HT-29 (cell line): ENCODE measurements around the gene KLF17. TPM values are rescaled to one million over a fixed set of nuclear protein-coding genes. Genes with fewer than 3 reads are reported as not detected.

Source experiments
- DNase-seq: peaks from one replicate; pipeline ENCODE4 v3.0.0-alpha.2; 2015; ENCODE audit warnings: low spot score
- total RNA-seq: library from RNA; depleted of rRNA; stranded (reverse); fragments of >200 nt; shearing (Covaris generic); gene quantifications from 2 replicates; pipeline ENCODE4 v1.2.3, GENCODE V29; 2014; rRNA removed

Gene KLF17, protein sequence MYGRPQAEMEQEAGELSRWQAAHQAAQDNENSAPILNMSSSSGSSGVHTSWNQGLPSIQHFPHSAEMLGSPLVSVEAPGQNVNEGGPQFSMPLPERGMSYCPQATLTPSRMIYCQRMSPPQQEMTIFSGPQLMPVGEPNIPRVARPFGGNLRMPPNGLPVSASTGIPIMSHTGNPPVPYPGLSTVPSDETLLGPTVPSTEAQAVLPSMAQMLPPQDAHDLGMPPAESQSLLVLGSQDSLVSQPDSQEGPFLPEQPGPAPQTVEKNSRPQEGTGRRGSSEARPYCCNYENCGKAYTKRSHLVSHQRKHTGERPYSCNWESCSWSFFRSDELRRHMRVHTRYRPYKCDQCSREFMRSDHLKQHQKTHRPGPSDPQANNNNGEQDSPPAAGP
- total RNA-seq: not detected in 2 replicates

DNA sequence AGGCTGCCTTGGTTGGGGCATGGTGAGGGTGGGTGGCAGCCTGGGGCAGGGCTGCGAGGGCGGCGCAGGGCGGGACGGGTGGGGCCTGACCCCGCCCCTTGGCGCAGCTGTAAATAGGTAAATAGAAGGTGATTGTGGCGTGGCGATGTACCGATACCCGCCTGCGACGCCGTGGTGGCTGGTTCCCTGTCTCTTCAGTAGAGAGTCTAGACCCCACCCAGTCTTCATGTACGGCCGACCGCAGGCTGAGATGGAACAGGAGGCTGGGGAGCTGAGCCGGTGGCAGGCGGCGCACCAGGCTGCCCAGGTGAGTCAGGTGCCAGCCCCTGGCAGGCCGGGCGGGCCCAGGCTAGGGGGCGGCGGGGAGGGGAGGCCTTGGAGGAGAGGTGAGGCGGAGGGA lies at the start of gene KLF17:
KLF17 (plus strand) TSS at position 140 of the 400 bp plus-strand sequence; CDS start at position 227, 87 bp downstream.
- no peak for DNase-seq

DNA sequence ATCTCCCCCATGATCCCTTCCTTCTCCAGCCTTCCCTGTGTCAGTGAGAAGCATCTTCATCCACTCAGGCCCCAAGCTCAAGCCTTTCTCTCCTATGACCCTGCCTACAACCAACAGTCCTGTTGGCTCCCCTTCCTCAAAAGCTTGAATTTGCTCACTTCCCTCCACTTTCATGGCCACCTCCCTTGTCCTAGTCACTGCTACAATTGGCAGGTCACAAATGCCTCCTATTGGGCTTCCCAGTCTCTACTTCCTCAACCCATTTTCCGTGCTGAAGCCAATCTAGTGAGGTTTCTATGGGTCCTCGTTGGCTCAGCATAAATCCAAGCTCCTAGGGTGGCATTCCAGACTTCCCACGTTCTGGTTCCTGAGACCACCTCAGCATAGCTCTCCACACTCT lies 47.2 kb upstream of the KLF17 start:
- DNase-seq: no peak

DNA sequence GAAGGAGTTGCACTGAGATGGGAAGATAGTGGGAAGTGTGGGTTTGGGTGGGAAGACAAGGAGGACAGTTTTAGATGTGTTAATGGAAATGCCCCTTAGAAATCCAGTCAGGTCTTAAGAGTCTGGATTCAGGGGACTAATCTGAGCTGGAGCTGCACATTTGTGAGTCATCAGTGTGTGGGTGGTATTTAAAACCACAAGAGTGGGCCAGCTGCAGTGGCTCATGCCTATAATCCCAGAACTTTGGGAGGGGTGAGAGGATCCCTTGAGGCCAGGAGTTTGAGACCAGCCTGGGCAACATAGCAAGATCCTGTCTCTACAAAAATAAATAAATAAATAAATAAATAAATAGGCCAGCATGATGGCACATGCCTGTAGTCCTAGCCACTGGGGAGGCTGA lies 46.4 kb upstream of the KLF17 start:
- DNase-seq: no peak

DNA sequence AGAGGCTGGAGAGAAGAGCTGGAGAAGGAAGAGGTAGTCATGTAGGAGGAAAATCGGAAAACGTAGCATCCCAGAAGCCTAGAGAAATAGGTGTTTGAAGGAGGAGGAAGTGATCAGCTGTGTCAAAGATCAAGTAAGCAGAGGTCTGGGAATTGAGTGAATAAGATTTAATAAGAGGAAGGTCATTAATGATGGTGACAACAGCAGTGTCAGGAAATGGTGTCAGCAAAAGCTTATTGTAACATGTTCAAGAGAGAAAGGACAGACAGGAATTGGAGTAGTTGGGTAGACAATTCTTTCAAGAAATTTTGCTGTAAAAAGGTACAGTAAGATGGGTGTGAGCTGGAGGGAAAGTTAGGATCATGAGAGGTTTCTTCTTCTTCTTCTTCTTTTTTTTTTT lies 45.8 kb upstream of the KLF17 start:
- DNase-seq: no peak

DNA sequence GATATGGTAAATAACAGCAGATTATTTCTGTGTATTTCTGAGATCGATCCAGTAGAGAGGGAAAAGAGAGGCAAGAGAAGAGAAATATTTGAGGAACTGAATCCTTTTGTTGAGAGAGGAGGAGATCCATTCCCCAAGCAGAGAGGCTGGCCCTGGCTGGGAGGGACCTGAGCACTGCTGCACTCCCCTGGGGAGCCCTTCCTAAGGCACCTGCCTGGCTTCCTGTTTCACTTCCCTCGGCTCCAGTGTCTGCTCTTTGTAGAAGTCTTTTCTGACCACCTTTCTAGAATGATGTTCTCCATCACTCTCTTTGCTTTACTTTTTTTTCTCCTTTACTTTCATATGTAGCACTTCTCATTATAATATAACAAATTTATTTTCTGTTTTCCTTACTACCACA lies 45.1 kb upstream of the KLF17 start:
- DNase-seq: no peak

DNA sequence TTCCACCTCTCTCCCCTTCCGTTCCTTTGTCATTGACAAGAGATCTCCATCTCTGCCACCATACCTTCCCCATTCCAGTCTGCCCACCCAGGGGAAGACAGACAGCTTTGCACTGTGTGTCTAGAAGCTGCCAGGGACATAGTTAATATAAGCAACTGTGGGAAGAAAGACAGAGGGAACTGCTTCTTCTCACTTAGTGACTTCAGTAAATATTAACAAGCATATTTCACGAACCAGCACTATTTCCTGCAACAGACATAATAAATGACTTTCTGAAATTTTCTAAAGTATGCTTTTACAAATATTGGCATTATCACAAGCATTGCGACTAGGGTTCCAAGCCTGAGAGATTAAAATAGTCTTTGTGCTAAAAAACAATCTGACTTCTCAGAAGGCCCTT lies 44.2 kb upstream of the KLF17 start:
- no peak for DNase-seq

DNA sequence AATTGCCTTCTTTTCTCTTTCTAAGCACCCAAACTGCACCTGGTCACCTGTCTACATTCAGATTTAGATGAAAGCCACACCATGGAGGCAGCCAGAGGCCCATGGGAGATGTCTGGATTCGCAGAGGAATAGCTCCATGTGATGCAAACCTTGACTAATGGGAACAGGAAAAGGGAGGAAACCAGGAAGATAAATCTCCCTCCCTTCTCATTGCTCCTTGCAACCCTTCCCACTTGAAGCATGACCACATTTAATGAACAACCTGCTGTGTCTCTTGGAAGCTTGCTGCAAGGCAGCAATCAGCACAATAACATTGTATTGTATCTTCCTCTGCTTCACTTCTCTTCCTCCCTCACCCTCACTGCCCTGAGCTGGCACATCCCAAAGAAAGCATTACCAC lies 42.6 kb upstream of the KLF17 start:
- no peak for DNase-seq

DNA sequence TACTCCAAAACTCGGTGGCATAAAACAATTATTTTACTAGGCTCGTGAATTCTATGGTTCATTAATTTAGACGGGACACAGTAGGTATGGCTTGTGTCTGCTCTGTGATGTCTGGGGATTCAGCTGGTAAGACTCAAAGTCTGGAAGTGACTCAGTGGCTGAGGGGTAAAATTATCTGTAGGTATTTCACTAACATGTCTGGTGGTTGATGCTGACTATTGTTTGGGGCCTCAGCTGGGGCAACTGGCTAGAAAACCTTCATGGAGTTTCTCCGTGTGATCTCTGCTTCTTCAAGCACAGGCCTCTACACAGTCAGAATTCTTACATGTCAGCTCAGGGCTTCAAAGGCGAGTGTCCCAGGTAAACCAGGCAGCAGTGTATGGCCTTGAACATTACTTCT lies 41.2 kb upstream of the KLF17 start:
- DNase-seq: no peak

DNA sequence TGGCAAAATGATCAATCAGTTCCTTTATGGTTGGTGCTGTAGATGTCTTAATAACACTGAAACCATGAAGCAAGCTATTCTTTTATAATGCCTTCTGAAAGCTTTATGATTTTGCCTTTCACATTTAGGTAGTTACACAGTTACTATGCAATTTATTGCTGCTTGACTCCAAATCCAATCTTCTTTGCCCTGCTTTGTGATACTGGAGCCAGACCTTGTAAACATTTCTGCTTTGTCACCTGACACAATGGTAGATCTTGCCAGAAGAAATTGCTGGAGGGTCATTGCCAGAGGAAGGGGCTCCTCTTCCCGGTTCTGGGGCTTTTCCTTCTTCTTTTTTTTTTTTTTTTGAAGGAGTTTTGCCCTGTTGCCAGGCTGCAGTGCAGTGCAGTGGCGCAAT lies 40.5 kb upstream of the KLF17 start:
- DNase-seq: no peak

DNA sequence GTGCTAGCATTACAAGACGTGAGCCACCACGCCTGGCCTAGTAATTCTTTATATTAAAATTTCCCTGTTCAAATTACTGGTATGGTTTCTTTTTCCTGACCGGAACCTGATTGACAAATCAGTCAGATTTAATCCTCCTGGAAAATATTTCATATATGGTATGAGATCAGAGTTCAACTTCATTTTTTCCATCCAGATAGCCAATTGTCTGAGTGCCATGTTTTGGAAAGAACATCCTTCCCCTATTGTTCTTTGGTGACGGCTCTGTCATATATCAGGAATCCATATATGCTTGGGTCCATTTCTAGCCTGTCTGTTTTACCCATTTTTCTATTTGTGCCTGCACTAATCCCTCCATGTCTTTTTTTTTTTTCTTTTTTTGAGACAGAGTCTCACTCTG lies 39.1 kb upstream of the KLF17 start:
- DNase-seq: no peak

DNA sequence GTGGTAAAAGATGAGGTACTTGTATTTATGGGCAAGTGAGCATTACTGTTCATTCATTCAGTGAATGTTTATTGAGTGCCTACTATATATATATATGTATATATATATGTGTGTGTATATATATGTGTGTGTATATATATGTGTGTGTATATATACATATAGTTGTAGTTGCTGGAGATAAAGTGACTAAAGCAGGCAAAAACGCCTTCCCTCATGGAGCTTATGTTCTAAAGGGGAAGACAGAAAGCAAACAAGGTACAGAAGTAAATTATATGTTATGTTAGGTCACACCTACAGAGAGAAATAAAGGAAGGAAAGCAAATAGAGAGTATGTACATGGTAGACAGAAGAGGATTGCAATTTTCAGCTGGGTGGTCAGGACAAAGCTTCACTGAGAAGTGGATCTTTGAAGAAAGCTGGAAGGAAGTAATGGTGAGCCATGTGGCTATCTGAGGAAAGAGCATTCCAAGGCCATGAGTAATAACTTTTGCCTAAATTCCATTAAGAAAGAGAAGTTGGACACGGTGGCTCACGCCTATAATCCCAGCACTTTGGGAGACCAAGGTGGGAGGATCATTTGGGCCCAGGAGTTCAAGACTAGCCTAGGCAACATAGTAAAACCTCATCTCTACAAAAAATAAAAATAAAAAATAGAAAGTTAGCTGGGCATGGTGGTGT lies 33.5 kb upstream of the KLF17 start:
- no peak for DNase-seq

DNA sequence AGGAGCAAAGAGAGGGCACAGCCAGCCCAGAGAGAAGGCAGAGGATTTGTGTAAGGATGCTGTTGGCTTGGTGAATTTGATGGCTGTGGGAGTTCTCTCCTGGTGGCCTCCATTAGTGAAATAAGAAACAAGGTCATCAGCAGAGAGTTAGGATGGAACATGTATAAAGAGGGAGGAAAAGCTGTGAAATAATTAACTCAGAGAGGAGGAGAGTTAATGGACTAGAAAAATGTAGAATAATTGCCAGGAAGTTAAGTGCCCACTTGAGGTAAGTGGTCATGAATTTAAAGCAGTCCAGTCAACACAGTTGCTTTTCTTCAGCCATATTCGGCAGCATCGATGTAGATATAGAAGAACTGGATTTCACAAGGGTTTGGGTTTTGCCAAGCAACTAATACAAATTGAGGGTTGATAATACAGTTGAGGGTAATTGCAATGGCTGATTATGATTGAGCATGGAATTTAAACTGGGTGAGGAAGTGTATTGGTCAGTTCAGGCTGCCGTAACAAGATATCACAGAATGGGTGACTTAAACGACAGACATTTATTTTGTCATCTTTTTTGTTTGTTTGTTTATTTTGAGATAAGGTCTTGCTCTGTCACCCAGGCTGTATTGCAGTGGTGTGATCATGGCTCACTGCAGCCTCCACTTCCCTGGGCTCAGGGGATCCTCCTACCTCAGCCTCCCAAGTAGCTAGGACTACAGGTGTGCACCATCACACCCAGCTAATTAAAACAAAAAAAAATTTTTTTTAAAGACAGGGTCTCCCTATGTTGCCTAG lies 31.7 kb upstream of the KLF17 start:
- DNase-seq: no peak

DNA sequence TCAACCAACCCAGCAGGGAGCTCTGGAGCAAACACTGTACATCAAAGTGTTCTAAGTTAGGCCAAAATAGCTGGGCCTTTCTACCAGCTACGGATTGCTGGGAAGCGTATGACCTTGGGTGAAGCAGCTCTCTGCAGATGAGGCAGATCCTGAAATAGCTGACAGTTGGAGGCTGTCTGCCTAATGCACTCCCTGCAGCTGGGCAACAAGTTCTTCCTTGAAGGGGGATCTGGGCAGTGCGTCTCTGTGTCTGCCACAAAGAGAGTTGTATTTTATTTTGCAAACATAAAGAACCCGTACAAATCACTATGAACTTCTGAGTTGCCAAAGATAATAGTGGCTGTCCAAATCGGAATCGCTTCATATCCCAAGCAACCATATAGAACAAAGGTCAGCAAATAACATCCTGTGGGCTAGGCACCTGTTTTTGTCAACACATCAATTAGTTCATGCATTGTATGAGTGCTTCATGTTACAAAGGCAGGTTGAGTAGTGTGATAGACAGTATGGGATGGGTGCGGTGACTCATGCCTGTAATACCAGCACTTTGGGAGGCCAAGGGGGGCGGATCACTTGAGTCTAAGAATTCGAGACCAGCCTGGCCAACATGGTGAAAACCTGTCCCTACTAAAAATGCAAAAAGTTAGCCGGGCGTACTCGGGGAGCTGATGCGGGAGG lies 29.1 kb upstream of the KLF17 start:
- no peak for DNase-seq

DNA sequence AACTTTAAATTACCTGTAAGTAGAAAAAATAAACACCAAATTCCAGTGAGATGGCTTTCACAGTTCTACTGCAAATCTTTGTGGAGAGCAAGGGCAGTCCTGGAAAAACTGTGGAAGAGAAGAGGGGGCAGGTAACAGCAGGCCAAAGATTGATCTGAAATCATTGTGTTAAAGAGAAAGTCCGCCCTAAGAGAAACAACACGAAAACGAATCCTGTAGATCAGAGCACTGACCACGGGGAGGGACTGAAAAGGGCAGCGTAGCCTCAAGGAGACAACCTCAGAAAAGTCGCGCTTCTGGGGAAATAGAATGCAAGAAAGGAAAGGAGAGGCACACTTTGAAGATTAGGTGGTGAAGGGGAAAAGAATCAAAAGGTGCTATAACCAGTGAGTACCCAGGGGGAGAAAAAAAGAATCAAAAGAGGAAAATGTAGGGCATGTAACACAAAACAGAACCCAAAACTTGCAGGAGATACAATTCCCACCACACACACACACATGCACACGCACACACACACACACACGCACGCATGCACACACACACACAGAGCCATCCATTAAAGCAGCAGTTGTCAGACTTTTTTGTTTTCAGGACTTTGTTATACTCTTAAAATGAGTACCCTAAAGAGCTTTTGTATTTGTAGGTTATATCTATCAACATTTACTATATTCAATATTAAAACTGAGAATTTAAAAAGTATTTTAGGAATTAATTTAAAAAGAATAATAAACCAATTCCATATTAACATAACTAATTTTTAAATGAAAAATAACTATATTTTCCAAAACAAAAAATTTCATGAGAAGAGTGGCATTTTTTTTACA lies 28.0 kb upstream of the KLF17 start:
- no peak for DNase-seq

DNA sequence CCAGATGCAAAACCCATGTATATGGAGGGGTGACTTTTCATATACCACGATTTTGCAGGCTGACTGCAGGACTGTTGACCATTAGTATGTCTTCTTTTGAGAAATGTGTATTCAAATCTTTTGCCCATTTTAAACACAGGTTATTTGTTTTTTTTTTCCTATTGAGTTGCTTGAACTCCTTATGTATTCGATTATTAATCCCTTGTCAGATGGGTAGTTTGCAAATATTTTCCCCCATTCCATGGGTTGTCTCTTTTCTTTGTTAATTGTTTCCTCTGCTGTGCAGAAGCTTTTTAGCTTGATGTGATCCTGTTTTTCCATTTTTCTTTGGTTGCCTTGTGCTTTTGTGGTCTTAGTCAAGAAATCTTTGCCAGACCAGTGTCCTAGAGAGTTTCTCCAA lies 24.6 kb upstream of the KLF17 start:
- DNase-seq: no peak

DNA sequence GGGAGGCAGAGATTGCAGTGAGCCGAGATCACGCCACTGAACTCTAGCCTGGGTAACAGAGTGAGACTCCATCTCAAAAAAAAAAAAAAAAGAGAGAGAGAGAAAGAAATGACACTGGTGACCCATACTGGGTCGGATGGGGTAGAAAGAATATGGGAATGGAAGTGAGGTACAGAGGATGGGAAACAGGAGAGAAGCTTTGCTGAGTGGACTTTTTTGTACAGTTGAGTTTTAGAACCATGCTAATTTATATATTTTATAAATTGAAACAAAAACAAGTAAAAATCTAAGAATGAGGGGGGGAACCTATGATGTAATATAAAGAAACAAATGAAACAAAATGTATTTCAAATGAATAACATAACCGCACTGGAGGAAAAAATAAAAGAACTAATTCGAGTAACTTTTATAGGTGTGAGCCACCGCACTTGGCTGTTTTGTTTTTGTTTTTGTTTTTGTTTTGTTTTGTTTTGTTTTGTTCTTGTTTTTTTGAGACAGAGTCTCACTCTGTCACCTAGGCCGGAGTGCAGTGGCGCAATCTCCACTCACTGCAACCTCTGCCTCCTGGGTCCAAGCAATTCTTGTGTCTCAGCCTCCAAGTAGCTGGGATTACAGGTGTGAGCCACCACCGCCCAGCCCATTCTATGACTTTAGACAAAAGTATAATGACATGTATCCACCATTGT lies 18.3 kb upstream of the KLF17 start:
- no peak for DNase-seq

DNA sequence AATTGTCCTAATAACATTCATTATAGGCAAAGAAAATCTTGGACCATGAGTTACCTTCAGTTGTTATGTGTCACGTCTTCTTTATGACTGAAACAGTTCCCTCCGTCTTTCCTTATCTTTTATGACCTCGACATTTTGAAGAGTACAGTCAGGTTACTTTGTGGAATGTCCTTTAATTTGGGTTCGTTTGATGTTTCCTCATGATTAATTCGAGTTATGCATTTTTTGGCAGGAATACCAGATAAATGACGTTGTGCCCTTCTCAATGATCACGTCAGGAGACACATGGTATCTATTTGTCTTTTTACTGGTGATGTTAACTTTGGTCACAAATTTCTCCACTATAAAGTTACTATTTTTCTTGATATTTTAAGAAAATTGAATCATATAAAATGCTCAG lies 17.3 kb upstream of the KLF17 start:
- no peak for DNase-seq

DNA sequence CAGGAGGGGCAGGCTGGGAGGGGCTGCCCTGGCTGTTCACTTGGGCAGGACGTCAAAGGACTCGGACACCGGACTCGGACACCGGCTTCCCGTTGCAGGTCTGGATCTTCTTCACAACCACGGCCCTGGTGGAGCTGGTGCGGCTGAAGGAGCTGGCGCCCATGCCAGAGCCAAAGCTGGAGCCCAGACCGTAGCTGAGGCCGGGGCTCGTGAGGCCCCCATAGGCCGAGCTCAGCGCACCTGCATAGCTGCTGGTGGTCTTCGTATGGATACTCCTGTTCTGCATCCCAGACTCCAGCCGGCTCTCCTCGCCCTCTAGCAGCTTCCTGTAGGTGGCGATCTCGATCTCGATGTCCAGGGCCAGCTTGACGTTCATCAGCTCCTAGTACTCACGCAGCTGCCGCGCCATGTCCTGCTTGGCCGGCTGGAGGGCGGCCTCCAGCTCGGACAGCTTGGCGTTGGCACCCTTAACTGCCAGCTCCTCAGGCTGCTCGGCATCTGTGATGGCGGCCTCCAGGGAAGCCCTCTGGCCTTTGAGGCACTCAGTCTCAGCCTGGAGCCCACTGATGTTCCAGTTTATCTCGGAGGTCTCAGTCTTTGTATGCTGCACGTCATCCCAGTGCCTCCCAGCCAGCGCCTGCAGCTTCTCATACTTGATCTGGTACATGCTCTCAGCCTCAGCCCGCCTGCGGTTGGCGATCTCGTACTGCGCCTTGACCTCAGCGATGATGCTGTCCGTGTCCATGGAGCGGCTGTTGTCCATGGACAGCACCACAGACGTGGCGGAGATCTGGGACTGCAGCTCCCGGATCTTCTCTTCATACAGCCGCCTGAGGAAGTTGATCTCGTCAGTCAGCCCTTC lies 15.1 kb upstream of the KLF17 start:
- DNase-seq: no peak

DNA sequence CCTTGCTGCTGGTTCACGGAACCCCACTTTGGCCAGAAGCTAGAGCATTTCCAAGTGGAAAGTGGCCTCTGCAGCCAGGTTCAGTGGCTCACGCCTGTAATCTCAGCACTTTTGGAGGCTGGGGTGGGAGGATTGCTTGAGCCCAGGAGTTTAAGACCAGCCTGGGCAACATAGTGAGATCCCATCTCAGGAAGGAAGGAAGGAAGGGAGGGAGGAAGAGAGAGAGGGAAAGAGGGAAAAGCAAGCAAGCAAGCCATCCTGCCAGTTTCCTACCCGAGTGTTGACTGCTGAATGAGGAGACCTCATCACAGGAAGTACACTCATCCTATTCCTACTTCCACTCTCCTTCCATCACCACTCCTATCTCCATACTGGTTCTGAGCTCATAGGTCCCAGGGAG lies 12.8 kb upstream of the KLF17 start:
- DNase-seq: no peak
